Neural progenitor cell (in vitro differentiated cells): ENCODE results near the gene PRKCA.
"Not testable (repeated sequence)": the region's sequence is repeated elsewhere in the genome, so short reads cannot be mapped to it uniquely, and the experiment has no call there.

Source experiments
- EZH2 ChIP-seq: fragments of 200-600 bp; sonication (generic); IDR thresholded peaks from 2 replicates; pipeline ENCODE4 v1.6.1; 2017; ENCODE audit warnings: antibody characterized with exemption, mild to moderate bottlenecking, moderate library complexity
- TF ChIP-seq, protein P1 (sequence below): fragments of 200-600 bp; sonication (generic); IDR thresholded peaks from 2 replicates; pipeline ENCODE4 v1.5.1; 2017; ENCODE audit warnings: antibody characterized with exemption, mild to moderate bottlenecking

DNA sequence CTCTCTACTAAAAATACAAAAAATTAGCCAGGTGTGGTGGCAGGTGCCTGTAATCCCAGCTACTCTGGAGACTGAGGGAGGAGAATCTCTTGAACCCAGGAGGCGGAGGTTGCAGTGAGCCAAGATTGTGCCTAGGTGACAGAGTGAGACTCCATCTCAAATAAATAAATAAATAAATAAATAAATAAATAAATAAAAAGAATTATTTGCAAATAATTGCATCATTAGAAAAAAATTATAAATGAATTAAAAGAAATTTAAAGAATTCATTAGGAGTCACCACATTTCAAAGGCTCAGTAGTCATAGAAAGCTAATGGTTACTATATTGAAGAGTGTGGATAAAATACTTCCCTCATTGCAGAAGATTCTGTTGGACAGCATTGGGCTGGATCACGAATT, 322.2 kb downstream of the PRKCA start:
- TF ChIP-seq, protein P1, sequence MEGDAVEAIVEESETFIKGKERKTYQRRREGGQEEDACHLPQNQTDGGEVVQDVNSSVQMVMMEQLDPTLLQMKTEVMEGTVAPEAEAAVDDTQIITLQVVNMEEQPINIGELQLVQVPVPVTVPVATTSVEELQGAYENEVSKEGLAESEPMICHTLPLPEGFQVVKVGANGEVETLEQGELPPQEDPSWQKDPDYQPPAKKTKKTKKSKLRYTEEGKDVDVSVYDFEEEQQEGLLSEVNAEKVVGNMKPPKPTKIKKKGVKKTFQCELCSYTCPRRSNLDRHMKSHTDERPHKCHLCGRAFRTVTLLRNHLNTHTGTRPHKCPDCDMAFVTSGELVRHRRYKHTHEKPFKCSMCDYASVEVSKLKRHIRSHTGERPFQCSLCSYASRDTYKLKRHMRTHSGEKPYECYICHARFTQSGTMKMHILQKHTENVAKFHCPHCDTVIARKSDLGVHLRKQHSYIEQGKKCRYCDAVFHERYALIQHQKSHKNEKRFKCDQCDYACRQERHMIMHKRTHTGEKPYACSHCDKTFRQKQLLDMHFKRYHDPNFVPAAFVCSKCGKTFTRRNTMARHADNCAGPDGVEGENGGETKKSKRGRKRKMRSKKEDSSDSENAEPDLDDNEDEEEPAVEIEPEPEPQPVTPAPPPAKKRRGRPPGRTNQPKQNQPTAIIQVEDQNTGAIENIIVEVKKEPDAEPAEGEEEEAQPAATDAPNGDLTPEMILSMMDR = not testable (repeated sequence)
- not testable (repeated sequence) for TF ChIP-seq EZH2
